Breast epithelium (tissue), 4 donors: ENCODE data around the gene CRYBG3. TPM values are rescaled to one million over a fixed set of nuclear protein-coding genes. Genes with fewer than 3 reads are reported as not detected.
"Not testable (repeated sequence)": the region's sequence is repeated elsewhere in the genome, so short reads cannot be mapped to it uniquely, and the experiment has no call there.

Source experiments
- DNase-seq, 2 donors: peaks; one replicate each; pipeline ENCODE4 v3.0.0-alpha.2; 2019; ENCODE audit warnings: low spot score in 2 of 2
- H3K27ac ChIP-seq, 2 donors: fragments of 200-600 bp; sonication (generic) in 1 of 2; one replicate each; pipeline ENCODE4 v1.5.1; 2016 to 2019; ENCODE audit warnings: mild to moderate bottlenecking in 1 of 2
- H3K27me3 ChIP-seq, 2 donors: fragments of 200-600 bp; sonication (generic) in 1 of 2; one replicate each; pipeline versions ENCODE4 v1.5.1 to v1.6.0; 2017 to 2019; ENCODE audit warnings: control low read depth in 1 of 2, mild to moderate bottlenecking in 1 of 2
- H3K36me3 ChIP-seq: fragments of 200-600 bp; one replicate; pipeline ENCODE4 v1.5.1; 2019
- H3K4me1 ChIP-seq, 2 donors: fragments of 200-600 bp; sonication (generic); one replicate each; pipeline ENCODE4 v1.5.1; 2016 to 2019; ENCODE audit warnings: control low read depth in 1 of 2
- H3K4me3 ChIP-seq, 3 donors: fragments of 200-600 bp; sonication (generic); 1 replicate in 2 of 3; 2 replicates in 1 of 3; pipeline ENCODE4 v1.5.1; 2016 to 2019; ENCODE audit warnings: mild to moderate bottlenecking in 3 of 3, moderate library complexity in 2 of 3
- H3K9me3 ChIP-seq, 2 donors: fragments of 200-600 bp; sonication (generic) in 1 of 2; one replicate each; pipeline ENCODE4 v1.5.1; 2016 to 2019; ENCODE audit warnings: control low read depth in 1 of 2
- CTCF ChIP-seq, 3 donors: fragments of 450-650 bp; IDR thresholded peaks; one replicate each; pipeline ENCODE4 v1.5.1; 2016 to 2017; ENCODE audit warnings: antibody characterized with exemption in 3 of 3, mild to moderate bottlenecking in 3 of 3, moderate library complexity in 3 of 3
- POLR2A ChIP-seq: fragments of 450-650 bp; IDR thresholded peaks from one replicate; pipeline ENCODE4 v1.6.1; 2016; ENCODE audit warnings: antibody characterized with exemption, mild to moderate bottlenecking, moderate library complexity
- POLR2AphosphoS5 ChIP-seq, 3 donors: sonication (generic); formaldehyde crosslinking; IDR thresholded peaks; one replicate each; pipeline ENCODE4 v1.6.1; 2017; ENCODE audit warnings: antibody characterized with exemption in 3 of 3
- intact Hi-C: fragments of 100-400 bp; cut with DNase I; formaldehyde crosslinking; loops from one replicate; pipeline ENCODE4 v1.15.1; 2023; ENCODE audit warnings: low total_unique reads
- total RNA-seq, 3 donors: library from RNA; depleted of rRNA; stranded (reverse); fragments of >200 nt; gene quantifications; one replicate each; pipeline ENCODE4 v1.1.0, GENCODE V29; 2016

The CRYBG3 gene
- total RNA-seq, 3 donors from 2014 or later = 25.5 to 37.9 (median 28.5) TPM

- Histone ChIP-seq H3K27ac (no peak overlapping the region), H3K27me3 (no peaks in the 10 kb centered on the region), H3K36me3 (no peaks in the 10 kb centered on the region), H3K4me1 (no peaks in the 10 kb centered on the region), H3K9me3 (no peaks in the 10 kb centered on the region), H3K4me3 (no peak overlapping the region)
- TF ChIP-seq POLR2AphosphoS5 (IDR thresholded peaks at IDR 0.05) (no peak), CTCF (IDR thresholded peaks at IDR 0.05) (no peak), POLR2A (no peak)
- intact Hi-C loops = no loop called here
- DNase-seq = no peak
Observed at GRCh38 chr3:97827741-97828471, 6.1 kb downstream of the CRYBG3 start.

- Histone ChIP-seq H3K4me3 (no peak overlapping the region), H3K36me3 (no peaks in the 10 kb centered on the region), H3K9me3 (no peaks in the 10 kb centered on the region), H3K27ac (no peak overlapping the region), H3K27me3 (no peaks in the 10 kb centered on the region), H3K4me1 (no peaks in the 10 kb centered on the region)
- intact Hi-C loops = no loop called here
- no peak for TF ChIP-seq POLR2A
- TF ChIP-seq POLR2AphosphoS5 (IDR thresholded peaks at IDR 0.05) = no peak
- no peak for TF ChIP-seq CTCF (IDR thresholded peaks at IDR 0.05)
- no peak for DNase-seq
Observed at GRCh38 chr3:97829198-97829597, 7.4 kb downstream of the CRYBG3 start.

GRCh38 chr3:97830638-97831037 is 8.8 kb downstream of the CRYBG3 start:
- Histone ChIP-seq H3K4me3 (no peak overlapping the region), H3K27ac (no peak overlapping the region), H3K27me3 (no peaks in the 10 kb centered on the region), H3K4me1 (no peaks in the 10 kb centered on the region), H3K36me3 (no peaks in the 10 kb centered on the region), H3K9me3 (no peaks in the 10 kb centered on the region)
- intact Hi-C loops = no loop called here
- TF ChIP-seq CTCF (IDR thresholded peaks at IDR 0.05) = no peak
- TF ChIP-seq POLR2AphosphoS5 (IDR thresholded peaks at IDR 0.05) = no peak
- no peak for TF ChIP-seq POLR2A
- no peak for DNase-seq

GRCh38 chr3:97831140-97831539 is 9.3 kb downstream of the CRYBG3 start:
- no peak for DNase-seq
- Histone ChIP-seq H3K4me1 (no peaks in the 10 kb centered on the region), H3K9me3 (no peaks in the 10 kb centered on the region), H3K4me3 (no peak overlapping the region), H3K36me3 (no peaks in the 10 kb centered on the region), H3K27ac (no peak overlapping the region), H3K27me3 (no peaks in the 10 kb centered on the region)
- TF ChIP-seq POLR2AphosphoS5 (IDR thresholded peaks at IDR 0.05) (no peak), CTCF (IDR thresholded peaks at IDR 0.05) (no peak), POLR2A (no peak)
- intact Hi-C loops = no loop called here

GRCh38 chr3:97833184-97833583 is 11.4 kb downstream of the CRYBG3 start:
- intact Hi-C loops, H3K4me1 ChIP-seq, H3K36me3 ChIP-seq, H3K27ac ChIP-seq, H3K4me3 ChIP-seq, H3K27me3 ChIP-seq, DNase-seq, H3K9me3 ChIP-seq: not testable (repeated sequence)
